OCI-M2 (cell line): ENCODE measurements around the gene VMP1.

Experiments used
- DNase-seq: peaks from one replicate; lab custom pipeline; 2025; ENCODE audit not compliant: unreplicated experiment; lab: John Stamatoyannopoulos, UW

VMP1 gene

DNA sequence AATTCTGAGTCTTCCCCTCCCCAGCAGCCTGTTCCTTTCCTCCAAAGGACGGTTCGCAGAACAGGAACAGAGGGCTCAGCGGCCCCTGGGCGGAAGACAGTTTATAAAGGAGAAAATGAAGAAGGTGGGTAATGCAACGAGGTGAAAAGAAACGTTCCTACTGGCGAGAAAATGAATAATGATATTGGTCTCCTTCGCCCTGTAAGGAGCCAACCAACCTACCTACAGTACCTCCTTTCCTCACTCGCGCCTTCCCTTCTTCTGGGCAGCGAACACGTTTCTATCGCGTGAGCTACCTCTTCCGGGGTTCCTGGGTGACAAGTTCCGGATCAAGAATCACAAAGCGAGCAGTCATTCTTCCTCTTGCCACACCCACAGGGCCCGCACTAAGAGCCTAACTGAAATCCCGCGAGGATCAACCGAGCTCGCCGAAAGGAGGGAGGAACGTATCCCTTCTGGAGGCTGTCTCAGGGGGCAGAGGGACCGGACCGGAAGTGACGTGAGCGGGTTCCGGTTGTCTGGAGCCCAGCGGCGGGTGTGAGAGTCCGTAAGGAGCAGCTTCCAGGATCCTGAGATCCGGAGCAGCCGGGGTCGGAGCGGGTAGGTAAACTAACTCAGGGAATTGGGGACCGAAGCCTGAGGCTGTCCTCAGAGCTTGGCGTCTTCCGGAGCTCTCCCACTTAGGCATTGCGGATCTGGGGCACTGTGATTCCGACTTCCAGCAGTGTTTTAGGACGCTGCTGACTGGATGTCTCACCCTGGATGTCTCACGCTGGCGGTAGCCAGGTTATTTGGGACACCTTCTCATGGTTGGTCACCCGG lies at the start of gene VMP1, which contains the start of gene PTRH2:
TSS of gene VMP1 (plus strand) at position 506 of the 822 bp plus-strand sequence. CDS start 23,793 bp downstream, outside the sequence.
TSS of gene PTRH2 (minus strand) at position 282 of the 822 bp plus-strand sequence. CDS start 9,452 bp downstream, outside the sequence.
- peak; percentile 79 for DNase-seq

DNA sequence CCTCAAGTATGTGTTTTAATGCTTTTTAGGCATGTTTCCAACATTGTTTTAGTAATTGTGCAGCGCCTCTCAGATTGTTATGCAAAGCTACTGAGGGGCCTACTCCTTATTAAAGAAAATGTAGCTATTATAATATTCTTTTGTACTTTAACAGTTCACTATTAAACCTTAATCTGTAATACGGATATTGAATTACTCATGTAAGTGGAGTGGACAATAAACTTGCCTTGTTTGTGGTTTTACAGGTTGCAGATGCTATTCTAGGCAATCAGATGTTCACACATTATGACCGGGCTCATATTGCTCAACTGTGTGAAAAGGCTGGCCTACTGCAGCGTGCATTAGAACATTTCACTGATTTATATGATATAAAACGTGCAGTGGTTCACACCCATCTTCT lies 41.2 kb upstream of the VMP1 start:
- DNase-seq: no peak

DNA sequence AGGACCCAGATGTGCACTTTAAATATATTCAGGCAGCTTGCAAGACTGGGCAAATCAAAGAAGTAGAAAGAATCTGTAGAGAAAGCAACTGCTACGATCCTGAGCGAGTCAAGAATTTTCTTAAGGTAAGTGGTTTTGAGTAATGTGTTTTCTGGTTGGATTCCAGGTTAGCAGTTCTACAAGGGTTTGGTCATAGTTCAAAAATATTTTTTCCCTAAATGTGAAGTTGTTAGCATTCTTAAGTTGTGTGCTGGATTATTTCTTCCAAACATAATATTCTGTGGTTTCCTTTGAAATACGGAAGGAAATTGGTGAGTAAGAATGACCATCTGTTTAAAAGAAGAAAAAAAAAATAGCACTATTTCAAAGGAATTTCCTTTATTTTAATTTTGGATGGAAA lies 38.6 kb upstream of the VMP1 start:
- no peak for DNase-seq

DNA sequence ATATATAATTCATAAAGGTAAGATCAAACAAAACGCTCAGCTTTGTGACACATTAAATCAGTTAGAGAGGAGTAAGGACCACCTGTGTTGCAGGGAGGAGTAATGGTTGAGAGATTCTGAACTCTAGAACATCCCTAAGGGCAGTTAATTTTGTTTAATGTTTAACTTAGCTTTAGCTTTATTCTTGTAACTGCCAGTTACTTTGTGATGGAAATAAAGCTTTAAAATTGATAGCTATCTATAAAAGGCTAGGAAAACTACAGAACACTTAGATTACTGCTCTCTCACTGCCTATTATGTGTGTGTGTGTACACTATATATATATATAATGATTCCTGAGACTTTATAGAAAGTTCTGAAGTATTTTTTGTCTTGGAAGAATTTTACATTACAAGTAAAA lies 38.0 kb upstream of the VMP1 start:
- DNase-seq: no peak

DNA sequence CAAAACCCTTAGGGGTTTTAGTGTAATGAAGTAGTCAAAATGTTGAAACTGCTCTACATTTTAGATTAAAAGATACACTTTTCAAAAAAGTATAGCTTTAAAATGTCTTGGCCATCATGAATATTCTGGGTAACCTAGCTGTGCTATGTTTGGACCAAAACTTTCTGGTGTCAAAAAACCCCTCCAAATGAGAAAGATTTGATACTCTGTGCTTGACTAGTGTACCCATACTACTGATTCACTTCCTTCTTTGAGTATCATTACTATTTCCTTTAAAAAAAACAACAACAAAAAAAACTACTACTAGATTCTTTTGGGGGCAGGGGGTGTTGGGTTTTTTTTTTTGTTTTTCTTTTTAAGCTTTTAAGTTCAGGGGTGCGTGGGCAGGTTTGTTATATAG lies 37.5 kb upstream of the VMP1 start:
- no peak for DNase-seq

DNA sequence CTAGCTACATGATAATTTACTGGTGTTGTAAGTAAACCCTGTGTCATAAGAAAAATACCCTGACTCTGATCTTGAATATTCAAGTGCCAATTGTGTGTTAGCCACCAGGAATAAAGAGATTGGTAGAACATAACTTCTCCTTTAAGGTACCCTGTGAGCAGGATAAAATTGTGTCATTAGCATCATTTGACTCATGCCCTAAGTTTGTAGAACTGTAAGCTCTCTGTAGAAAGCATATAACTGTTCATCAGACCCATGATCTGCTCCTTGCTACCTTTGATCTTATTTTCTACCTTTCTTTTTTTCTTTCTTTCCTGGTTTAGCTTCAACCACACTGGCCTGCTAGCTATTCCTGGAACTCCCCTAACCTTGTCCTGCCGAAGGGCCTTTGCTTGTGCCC lies 36.1 kb upstream of the VMP1 start:
- no peak for DNase-seq

DNA sequence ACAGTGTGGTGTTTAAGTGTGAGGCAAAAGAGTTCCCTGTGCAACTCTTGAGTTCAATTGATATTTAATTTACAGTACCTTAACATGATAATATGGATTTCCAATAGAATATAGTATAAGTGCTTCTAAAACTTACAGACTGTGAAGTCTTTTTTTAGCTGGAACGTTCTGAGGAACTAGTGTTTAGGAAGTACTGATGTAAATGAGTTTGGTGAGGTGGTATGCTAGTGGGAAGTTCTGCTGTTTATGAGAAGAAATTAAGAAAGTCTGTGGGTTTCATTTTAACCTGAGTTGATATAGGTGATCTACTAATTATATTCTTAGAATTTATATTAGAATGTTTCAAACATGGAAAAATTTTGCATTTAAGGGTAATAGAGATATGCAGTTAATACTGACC lies 32.2 kb upstream of the VMP1 start:
- no peak for DNase-seq

DNA sequence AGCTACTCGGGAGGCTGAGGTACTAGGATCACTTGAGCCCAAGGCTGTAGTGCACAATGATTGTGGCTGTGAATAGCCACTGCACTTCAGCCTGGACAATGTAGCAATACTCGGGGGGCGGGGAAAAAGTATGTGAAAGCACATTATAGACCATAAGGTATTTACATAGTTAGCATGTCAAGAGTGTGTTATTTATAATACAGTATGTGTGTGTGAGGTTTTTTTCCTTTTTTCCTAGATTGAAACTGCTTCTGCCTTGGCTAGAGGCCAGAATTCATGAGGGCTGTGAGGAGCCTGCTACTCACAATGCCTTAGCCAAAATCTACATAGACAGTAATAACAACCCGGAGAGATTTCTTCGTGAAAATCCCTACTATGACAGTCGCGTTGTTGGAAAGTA lies 30.7 kb upstream of the VMP1 start:
- DNase-seq: no peak

DNA sequence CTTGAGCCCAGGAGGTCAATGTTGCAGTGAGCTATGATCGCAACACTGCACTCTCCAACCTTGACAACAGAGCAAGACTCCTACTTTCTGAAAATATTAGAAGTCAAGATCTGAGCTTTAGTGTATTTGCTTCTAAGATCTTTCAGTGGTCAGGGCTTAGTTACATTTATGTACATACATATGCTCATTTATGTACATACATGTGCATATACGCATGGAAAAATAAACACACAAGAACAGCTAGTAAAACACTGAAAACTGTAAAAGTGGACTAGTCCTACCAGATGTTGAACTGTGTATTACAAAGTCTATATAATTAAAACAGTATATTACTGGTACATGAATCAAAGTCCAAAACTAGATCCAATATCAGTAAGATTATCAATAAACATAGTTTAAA lies 28.5 kb upstream of the VMP1 start:
- DNase-seq: no peak

DNA sequence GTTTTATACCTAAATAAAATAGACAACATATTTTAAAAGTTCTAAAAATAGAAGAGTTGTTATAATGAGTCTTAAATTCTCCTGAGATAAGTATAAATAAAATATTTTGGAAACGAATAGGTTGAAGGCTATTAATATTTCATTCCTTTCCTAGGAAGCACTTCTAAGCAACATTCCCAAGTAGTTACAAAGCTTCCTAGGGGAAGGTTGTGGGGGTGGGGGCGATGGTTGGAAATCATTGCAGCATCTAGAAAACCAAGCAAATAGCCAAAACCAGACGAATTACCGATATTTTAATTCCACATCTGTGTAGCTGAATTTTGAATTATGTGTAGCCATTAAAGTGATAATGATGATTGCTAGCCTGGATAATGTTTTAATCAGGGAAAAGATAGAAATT lies 27.1 kb upstream of the VMP1 start:
- no peak for DNase-seq

DNA sequence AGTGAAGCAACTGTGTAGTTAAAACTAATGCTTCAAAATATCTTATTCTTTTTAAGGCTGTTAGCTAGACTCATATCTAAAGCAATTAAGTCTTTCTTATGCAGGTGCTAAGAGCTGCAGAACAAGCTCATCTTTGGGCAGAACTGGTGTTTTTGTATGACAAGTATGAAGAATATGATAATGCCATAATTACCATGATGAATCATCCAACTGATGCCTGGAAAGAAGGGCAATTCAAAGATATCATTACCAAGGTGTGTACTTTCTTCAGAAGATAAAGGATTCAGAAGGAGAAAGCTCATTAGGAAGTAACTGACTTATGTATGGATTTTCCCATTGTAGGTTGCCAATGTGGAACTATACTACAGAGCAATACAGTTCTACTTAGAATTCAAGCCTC lies 24.2 kb upstream of the VMP1 start:
- DNase-seq: no peak

DNA sequence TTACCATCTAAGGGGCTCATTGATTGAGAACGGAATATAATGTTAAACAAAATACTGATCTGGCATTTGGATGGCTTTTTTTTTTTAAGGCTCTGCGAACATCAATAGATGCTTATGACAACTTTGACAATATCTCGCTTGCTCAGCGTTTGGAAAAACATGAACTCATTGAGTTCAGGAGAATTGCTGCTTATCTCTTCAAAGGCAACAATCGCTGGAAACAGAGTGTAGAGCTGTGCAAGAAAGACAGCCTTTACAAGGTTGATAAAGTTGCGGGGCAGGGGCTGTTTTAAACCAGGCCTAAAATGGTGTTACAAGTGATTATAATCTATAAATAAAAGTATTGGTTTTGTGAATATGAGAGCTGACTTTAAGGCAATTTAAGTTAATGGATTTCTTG lies 22.5 kb upstream of the VMP1 start:
- DNase-seq: peak; percentile 25

DNA sequence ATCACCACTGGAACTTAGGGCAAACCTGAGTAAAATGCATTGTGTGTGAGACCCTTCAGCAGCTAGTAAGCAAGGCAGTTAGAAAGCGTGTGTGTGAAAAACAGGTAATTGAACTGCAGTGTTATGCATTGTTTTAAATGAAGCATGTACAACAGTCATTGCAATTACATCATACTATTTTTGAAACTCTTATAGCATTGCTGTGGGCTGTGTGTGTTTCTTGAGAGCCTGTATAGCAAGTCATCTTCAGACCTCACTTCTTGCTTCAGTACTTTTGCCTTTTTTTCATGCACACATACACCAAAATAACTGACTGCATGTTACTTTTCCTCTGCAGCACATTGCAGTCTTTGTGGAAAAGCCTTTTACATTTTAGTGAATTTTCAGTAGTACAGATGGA lies 19.4 kb upstream of the VMP1 start:
- DNase-seq: no peak

DNA sequence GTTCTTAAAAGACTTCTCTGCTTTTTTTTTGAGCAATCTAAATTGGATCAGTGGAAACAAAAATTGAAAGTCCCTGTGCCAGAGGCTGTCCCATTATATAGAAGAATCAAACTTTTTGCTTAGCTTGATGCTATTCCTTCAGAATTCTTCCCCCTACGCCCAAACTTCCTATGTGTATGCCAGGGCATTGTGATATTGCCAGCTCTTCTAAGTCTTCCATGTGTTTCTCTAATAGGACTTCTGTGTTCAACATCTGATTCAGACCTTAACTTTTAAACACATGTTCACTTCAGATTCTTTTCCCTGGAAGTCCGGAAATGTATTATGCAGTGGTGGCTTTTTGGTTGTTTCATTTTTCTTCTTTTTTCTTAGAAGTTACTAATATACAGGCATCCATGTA lies 19.0 kb upstream of the VMP1 start:
- no peak for DNase-seq

DNA sequence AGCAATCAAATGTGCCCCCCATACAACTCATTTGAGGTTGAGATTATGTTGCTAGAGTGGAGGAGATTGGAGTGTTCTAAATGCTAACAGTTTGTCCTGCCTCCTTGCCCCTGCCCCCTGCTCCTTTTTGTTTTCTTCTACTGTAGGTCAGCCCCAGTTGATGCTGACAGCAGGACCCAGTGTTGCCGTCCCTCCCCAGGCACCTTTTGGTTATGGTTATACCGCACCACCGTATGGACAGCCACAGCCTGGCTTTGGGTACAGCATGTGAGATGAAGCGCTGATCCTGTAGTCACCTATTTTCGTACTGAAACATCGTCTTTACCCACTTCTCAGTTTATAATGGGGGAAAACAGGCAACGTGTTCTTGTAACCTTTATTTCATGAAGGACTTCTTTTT lies 13.9 kb upstream of the VMP1 start:
- no peak for DNase-seq

DNA sequence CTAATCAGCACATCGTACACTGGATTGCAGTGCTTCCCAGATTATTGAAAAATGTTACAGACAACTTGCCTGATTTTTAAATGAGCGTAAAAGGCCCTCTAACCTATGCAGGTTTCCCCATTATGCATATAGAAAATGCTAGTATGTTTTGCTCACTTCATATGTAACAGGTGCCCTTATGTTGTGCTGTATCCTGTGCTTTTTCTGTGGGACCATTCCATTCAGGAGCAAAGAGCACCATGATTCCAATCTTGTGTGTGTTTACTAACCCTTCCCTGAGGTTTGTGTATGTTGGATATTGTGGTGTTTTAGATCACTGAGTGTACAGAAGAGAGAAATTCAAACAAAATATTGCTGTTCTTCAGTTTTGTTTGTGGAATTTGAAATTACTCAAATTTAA lies 13.1 kb upstream of the VMP1 start:
- DNase-seq: no peak

DNA sequence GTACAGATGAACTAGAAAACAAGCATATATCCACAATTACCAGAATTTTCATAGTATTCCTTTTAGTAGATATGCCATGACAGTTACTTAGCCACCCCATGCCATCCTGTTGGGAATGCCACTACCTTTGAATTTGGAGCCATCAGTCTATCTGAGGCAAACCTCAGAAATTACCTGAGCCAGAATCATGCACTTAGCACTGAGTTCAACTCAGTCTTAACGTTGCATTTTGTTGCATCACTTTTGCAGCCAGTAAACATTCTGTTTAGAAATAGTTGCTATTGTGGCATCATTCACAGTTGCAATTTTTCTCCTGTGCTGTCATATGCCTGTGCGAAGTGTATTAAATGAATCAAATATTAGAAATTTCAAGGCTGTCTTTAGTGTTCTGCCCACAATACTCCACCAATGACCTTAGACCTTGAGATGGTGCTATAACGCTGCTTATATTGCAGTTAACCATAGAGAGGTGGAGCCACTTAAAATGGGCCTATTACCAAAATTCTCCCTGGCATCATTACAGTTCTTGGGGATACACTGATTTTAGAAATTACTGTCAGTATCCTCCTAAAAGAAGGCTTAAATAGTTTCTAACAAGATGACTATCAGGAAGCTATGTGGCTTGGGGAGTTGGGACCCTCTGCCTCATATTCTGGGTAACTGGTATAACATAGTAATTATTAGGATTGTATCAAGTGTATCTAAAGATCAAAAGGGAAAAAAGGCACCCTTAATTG lies 11.3 kb upstream of the VMP1 start:
- no peak for DNase-seq

DNA sequence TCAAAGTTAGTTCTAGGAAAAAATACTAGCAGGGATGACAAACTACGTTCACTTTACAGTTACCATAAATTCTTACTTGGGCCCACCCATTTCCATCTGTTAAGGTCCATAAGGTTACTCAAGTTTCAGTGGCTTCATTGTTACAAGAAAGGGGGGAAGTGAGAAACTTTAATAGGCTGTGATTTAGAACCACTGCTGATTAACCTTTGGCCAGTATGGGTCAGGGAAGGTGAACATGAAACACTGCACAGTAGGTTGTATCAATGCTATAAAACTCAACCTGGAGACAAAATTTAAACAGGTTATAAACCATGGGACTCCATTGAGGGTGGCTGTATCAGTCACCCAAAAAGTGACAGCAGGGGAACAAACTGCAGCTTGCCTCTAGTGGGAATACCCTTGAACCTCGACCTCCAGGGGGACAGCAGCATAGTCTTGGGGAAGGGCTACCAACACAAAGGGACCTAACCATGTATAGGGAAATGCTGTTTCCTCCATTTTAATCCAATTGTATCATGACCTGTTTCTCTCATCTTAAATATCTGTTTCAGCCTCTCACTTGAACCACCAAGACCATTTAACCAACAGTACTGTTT lies 10.7 kb upstream of the VMP1 start:
- DNase-seq: no peak

DNA sequence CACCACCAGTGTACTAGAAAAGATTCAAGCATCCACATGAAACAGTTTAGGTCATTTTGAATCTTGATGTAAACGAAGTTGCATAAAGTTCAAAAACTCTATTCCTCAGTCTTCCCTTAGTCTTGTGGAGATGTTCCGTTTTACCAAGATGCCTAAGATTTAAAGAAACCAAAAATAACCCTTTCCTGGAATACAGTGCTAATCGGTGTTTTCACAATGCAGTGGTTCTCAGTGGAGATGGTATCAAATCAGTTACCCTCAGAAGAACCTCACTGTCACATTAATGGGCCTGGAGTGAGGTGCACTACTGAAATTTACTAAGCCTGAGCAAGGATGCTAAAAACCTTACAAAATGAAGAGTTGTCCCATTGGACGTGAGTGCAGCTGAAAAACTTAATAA lies 9.3 kb upstream of the VMP1 start:
- no peak for DNase-seq

DNA sequence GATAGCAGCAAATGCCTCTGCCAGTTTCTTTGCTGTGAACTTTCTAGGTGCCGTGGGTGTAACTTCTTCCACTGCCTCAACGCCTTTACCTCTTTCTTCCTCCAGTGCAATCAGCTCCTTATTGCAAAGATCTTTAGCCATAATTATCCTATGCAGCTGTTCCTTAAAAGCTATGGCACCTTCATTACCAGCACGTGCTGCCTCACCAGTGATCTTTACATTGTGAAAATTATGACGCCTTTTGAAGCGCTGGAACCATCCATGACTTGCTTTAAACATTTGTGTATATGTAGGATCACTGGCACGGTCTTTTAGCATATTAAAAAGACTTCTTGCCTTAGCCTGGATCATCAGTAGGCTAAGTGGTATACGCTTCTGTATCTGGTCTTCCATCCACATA lies 8.2 kb upstream of the VMP1 start:
- no peak for DNase-seq

DNA sequence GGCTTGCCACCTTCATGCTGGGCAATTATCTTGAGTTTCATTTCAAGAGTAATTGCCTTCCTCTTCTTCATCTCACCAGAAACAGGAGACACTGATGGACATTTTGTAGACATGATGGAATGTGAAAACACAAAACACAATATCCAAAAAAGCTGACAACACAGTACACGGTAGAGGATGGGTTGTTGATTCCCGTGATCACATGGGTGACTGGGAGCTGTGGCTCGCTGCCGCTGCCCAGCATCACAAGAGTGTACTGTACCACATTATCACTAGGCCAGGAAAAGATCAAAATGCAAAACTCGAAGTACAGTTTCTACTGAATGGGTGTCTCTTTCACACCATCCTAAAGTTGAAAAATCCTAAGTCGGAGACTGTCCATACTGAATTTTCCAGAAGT lies 7.7 kb upstream of the VMP1 start:
- no peak for DNase-seq

DNA sequence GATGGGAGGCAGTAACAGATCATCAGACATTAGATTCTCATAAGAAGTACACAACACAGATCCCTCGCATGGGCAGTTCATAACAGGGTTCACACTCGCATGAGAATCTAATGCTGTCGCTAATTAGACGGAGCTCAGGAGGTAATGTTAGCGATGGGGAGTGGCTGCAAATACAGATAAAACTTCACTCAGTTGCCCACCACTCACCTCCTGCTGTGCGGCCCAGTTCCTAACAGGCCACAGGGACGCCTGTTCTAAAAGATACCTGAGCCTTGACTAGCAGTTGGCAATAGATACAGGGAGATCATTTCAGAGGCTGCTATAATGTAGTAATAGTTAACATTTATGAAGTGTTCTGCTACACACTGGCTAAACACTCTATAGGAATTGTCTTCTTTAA lies 5.2 kb upstream of the VMP1 start:
- DNase-seq: no peak
